Measurements from ENCODE around the gene APBA3. TPM values are rescaled to one million over a fixed set of nuclear protein-coding genes. Genes with fewer than 3 reads are reported as not detected.

Gene APBA3
- total and polyA plus RNA-seq, 3 donors from 2014 or later, result 12.0 to 48.3 (median 34.4) TPM

DNA sequence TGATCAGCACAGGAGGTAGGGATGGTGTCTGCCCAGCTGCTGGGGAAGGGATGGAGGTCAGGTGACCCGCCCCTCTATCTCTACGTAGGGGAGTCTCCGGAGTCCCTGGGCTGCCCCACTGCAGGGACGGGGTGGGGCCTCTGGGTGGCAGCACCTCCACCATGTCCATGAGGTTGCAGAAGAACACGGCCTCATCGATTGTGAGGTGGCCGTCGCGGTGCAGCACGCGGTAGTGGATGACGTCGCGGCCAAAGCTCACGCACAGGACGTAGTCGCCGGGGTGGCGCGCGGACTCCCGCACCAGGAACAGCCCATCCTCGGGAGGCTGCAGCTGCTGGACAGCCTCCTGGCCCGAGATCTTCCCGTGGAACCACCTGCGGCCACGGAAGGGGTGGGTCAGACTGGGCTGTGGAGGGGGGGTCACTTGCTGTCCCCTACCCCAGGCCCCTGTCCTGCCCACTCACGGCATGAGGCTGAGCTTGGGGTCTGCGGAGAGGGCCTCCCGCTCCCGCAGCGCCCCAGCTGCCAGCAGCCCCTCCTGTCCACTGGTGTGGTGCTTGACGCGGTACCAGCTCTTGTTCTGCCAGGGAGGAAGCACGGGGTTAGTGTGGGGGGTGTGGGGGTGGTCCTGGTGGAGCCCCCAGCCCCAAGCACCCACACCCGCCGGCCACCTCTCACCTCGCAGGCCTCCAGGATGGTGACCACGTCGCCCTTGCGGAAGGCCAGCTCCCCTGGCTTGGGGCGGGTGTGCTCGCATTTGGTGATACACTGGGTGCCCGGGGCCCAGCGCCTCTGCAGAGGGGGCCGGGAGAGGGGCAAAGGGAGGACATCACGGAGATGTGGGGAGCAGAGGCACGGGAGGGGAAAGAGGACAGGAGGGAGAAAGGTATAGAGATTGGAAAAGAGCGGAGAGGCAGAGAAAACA lies 22.4 kb upstream of the APBA3 start:
- 75 to 77% methylated on average over 23 to 47 of the region's 49 CpGs for WGBS, 2 donors
- no peaks in the 10 kb centered on the region for H3K27me3 ChIP-seq
- H3K4me1 ChIP-seq, result no peaks in the 10 kb centered on the region
- no peaks in the 10 kb centered on the region for H3K36me3 ChIP-seq (ENCODE audit: low read depth, missing control alignments)
- no peak for DNase-seq
- intact Hi-C loops (cut with DNase I; ENCODE audit: low total_unique reads), result no loop called here
- no peak overlapping the region for H3K4me3 ChIP-seq
- no peak overlapping the region for H3K27ac ChIP-seq
- H3K9me3 ChIP-seq, result no peaks in the 10 kb centered on the region
- TF ChIP-seq, protein P1, sequence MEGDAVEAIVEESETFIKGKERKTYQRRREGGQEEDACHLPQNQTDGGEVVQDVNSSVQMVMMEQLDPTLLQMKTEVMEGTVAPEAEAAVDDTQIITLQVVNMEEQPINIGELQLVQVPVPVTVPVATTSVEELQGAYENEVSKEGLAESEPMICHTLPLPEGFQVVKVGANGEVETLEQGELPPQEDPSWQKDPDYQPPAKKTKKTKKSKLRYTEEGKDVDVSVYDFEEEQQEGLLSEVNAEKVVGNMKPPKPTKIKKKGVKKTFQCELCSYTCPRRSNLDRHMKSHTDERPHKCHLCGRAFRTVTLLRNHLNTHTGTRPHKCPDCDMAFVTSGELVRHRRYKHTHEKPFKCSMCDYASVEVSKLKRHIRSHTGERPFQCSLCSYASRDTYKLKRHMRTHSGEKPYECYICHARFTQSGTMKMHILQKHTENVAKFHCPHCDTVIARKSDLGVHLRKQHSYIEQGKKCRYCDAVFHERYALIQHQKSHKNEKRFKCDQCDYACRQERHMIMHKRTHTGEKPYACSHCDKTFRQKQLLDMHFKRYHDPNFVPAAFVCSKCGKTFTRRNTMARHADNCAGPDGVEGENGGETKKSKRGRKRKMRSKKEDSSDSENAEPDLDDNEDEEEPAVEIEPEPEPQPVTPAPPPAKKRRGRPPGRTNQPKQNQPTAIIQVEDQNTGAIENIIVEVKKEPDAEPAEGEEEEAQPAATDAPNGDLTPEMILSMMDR (IDR thresholded peaks at IDR 0.05), result no peak
- TF ChIP-seq POLR2A (IDR thresholded peaks at IDR 0.05), result no peak

DNA sequence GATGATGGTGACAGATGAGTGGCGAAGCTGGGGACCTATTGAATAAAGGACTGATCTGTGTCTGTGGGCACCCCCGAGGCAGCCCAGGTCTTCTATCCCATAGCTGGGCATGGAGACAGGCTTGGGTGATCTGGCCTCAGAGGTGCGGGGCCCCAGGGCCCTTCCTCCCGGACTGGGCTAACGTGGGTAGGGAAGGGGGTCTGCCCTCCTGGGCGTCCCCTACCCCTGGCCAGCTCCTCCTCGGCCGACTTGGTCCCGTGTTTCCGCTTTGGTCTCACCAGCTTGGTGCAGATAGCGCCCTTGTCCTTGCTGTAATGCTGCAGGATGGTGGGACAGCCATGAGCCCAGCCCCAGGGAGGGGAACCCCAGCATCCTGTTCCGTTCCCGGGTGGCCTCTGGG lies 21.4 kb upstream of the APBA3 start:
- H3K4me1 ChIP-seq, result no peaks in the 10 kb centered on the region
- intact Hi-C loops (cut with DNase I; ENCODE audit: low total_unique reads), result no loop called here
- no peak overlapping the region for H3K27ac ChIP-seq
- no peak for DNase-seq
- H3K27me3 ChIP-seq, result no peaks in the 10 kb centered on the region
- no peaks in the 10 kb centered on the region for H3K9me3 ChIP-seq
- H3K36me3 ChIP-seq (ENCODE audit: low read depth, missing control alignments), result no peaks in the 10 kb centered on the region
- 92 to 93% methylated on average over 9 to 13 of the region's 13 CpGs for WGBS, 2 donors
- H3K4me3 ChIP-seq, result no peak overlapping the region
- TF ChIP-seq, protein P1 (IDR thresholded peaks at IDR 0.05), result no peak
- no peak for TF ChIP-seq POLR2A (IDR thresholded peaks at IDR 0.05)

DNA sequence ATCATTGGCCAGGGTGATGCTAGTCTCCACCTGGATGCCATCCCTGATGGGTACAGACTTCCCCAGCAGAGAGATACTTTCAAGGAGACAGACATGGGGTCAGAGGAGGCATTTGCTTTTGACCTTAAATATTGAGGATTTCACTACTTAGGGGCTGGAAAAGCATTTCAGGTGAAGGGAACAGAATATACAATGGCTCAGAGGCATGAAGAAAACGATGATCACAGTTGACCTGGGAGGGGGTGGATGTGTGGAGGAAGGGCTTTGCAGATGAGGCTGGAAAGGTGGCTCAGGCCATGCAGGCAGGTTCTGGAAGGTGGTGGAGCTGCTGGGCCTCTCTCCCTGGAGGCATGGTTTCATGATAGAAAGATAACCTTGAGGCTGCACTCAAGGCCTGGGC lies 20.8 kb upstream of the APBA3 start:
- no peak for DNase-seq
- Histone ChIP-seq H3K9me3 (no peaks in the 10 kb centered on the region), H3K27me3 (no peaks in the 10 kb centered on the region), H3K4me3 (no peak overlapping the region), H3K4me1 (no peaks in the 10 kb centered on the region), H3K36me3 (ENCODE audit: low read depth, missing control alignments) (no peaks in the 10 kb centered on the region), H3K27ac (no peak overlapping the region)
- intact Hi-C loops (cut with DNase I; ENCODE audit: low total_unique reads), result no loop called here
- 86 to 93% methylated on average over 1 of the region's 1 CpG for WGBS, 2 donors
- TF ChIP-seq, protein P1 (IDR thresholded peaks at IDR 0.05), result no peak
- TF ChIP-seq POLR2A (IDR thresholded peaks at IDR 0.05), result no peak

DNA sequence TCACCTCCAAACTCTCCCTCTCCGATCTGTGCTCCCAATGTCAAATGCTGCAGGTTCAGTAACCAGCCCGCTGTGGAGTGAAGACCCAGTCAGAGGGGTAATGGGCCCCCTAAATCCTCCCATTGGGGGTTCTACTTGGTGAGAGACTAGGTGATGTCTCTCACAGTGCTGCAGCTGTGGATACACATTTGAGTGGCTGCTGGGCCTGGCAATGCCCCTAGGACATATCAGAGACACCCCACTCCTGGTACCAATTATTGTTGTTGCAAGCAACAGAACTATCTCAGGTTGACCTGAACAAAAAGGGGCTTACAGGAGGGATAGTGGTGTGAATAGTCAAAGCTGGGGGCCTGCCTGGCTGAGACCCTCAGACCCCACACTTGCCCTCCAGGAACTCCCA lies 20.1 kb upstream of the APBA3 start:
- no peaks in the 10 kb centered on the region for H3K9me3 ChIP-seq
- TF ChIP-seq, protein P1 (IDR thresholded peaks at IDR 0.05), result no peak
- TF ChIP-seq POLR2A (IDR thresholded peaks at IDR 0.05), result no peak
- no peak overlapping the region for H3K4me3 ChIP-seq
- no peaks in the 10 kb centered on the region for H3K4me1 ChIP-seq
- no peaks in the 10 kb centered on the region for H3K36me3 ChIP-seq (ENCODE audit: low read depth, missing control alignments)
- 94 to 96% methylated on average over 2 of the region's 2 CpGs for WGBS, 2 donors
- H3K27me3 ChIP-seq, result no peaks in the 10 kb centered on the region
- no peak overlapping the region for H3K27ac ChIP-seq
- no peak for DNase-seq
- intact Hi-C loops (cut with DNase I; ENCODE audit: low total_unique reads), result no loop called here

Measured in testis (tissue), 3 donors.